ENCODE measurements around the gene NOD2. TPM values are rescaled to one million over a fixed set of nuclear protein-coding genes. Genes with fewer than 3 reads are reported as not detected.

NOD2 gene
- polyA plus RNA-seq, 1 donor: 0.67 TPM

DNA sequence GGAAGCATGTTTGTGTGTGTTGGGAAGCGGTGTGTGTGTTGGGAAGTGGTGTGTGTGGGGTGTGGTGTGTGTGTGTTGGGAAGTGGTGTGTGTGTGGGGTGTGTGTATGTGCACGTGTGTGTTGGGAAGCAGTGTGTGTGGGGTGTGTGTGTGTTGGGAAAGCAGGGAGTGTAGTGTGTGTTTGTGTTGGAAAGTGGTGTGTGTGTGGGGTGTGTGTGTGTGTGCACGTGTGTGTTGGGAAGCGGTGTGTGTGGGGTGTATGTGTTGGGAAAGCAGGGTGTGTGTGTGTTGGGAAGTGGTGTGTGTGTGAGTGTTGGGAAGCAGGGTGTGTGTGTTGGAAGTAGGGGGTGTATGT, 785 bp upstream of the NOD2 start:
- 80% methylated on average over 1 of the region's 4 CpGs for WGBS (ENCODE audit: insufficient coverage, low lambda C conversion rate)
- DNase-seq: no peak
- Histone ChIP-seq H3K9me3 (ENCODE audit: control insufficient read depth, low read depth, low read length) (peaks cover 5% of the 10 kb centered on the region), H3K4me3 (ENCODE audit: low read length) (no peak overlapping the region), H3K27me3 (ENCODE audit: control insufficient read depth, insufficient read depth, low read length) (peaks cover 8% of the 10 kb centered on the region), H3K4me1 (ENCODE audit: control insufficient read depth, insufficient read depth, low read length) (peaks cover 13% of the 10 kb centered on the region), H3K27ac (ENCODE audit: low read length) (no peak overlapping the region), H3K36me3 (ENCODE audit: control insufficient read depth, insufficient read depth, low read length) (no peaks in the 10 kb centered on the region)

GRCh38 chr16:50694206-50694605, 800 bp downstream of the NOD2 start:
- no peaks in the 10 kb centered on the region for H3K36me3 ChIP-seq (ENCODE audit: control insufficient read depth, insufficient read depth, low read length)
- H3K27ac ChIP-seq (ENCODE audit: low read length): no peak overlapping the region
- H3K4me3 ChIP-seq (ENCODE audit: low read length): no peak overlapping the region
- peaks cover 13% of the 10 kb centered on the region for H3K4me1 ChIP-seq (ENCODE audit: control insufficient read depth, insufficient read depth, low read length)
- DNase-seq: no peak
- WGBS (ENCODE audit: insufficient coverage, low lambda C conversion rate): no CpG with 5 or more reads among the region's 2 CpGs
- peaks cover 8% of the 10 kb centered on the region for H3K27me3 ChIP-seq (ENCODE audit: control insufficient read depth, insufficient read depth, low read length)
- peaks cover 5% of the 10 kb centered on the region for H3K9me3 ChIP-seq (ENCODE audit: control insufficient read depth, low read depth, low read length)

DNA sequence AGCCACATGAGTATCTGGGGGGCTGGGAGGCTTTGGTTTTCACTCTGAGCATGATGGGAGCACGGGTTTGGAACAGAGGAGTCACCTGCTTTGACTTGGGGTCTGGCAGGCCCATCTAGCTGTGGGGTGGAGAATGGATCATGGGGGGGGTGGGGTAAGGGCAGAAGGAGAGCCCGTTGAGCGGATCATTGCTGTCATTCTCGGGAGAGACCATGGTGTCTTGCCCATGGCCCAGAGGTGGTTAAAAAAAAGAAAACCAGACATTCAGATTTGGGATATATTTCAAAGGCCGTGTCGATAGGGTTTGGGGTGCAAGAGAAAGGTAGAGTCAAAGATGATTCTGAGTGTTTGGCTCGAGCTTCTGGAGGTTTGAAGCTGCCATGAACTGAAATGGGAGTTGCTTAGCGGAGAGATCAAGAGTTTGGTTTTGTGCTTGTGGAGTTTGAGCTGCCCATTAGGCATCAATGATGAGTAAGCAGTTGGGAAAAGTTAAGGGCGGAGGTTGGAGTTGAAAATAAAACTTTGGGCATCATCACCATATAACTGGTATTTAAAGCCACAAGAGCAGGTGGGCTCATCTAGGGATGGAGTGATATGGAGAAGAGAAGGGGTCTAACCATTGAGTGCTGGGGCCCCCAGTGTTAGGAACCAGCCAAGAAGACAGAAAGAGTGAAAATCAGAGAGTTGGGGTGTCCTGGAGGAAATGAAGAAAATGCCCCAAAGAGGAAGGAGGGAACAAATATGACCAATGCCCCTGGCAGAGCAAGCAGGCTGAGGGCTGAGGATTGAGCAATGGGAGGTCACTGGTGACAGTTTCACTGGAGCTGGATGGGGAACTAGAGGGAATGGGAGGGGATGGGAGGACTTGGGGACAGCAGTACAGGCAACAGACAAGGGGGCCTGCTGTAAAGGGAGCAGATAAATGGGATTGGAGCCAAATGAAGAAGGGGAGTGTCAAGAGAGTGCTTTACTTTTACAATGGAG, 1.9 kb downstream of the NOD2 start:
- Histone ChIP-seq H3K9me3 (ENCODE audit: control insufficient read depth, low read depth, low read length) (peaks cover 5% of the 10 kb centered on the region), H3K4me1 (ENCODE audit: control insufficient read depth, insufficient read depth, low read length) (peaks cover 13% of the 10 kb centered on the region), H3K4me3 (ENCODE audit: low read length) (no peak overlapping the region), H3K27me3 (ENCODE audit: control insufficient read depth, insufficient read depth, low read length) (peaks cover 8% of the 10 kb centered on the region), H3K27ac (ENCODE audit: low read length) (no peak overlapping the region), H3K36me3 (ENCODE audit: control insufficient read depth, insufficient read depth, low read length) (no peaks in the 10 kb centered on the region)
- peak in 1 of 2 donors; percentile 22 for DNase-seq
- 95% methylated on average over 3 of the region's 9 CpGs for WGBS (ENCODE audit: insufficient coverage, low lambda C conversion rate)

- Histone ChIP-seq H3K9me3 (ENCODE audit: control insufficient read depth, low read depth, low read length) (peaks cover 5% of the 10 kb centered on the region), H3K36me3 (ENCODE audit: control insufficient read depth, insufficient read depth, low read length) (no peaks in the 10 kb centered on the region), H3K27me3 (ENCODE audit: control insufficient read depth, insufficient read depth, low read length) (peaks cover 8% of the 10 kb centered on the region), H3K4me3 (ENCODE audit: low read length) (no peak overlapping the region), H3K4me1 (ENCODE audit: control insufficient read depth, insufficient read depth, low read length) (peaks cover 13% of the 10 kb centered on the region), H3K27ac (ENCODE audit: low read length) (no peak overlapping the region)
- WGBS (ENCODE audit: insufficient coverage, low lambda C conversion rate): no CpG with 5 or more reads among the region's 5 CpGs
- peak in 1 of 2 donors; percentile 47 for DNase-seq
These were observed 2.7 kb downstream of the NOD2 start for GRCh38 chr16:50696126-50696525.

- H3K4me3 ChIP-seq (ENCODE audit: low read length): no peak overlapping the region
- WGBS (ENCODE audit: insufficient coverage, low lambda C conversion rate): no CpG with 5 or more reads among the region's 15 CpGs
- H3K4me1 ChIP-seq (ENCODE audit: control insufficient read depth, insufficient read depth, low read length): peaks cover 13% of the 10 kb centered on the region
- no peaks in the 10 kb centered on the region for H3K36me3 ChIP-seq (ENCODE audit: control insufficient read depth, insufficient read depth, low read length)
- no peak overlapping the region for H3K27ac ChIP-seq (ENCODE audit: low read length)
- H3K9me3 ChIP-seq (ENCODE audit: control insufficient read depth, low read depth, low read length): peaks cover 5% of the 10 kb centered on the region
- peak; percentile 68 to 88 for DNase-seq
- H3K27me3 ChIP-seq (ENCODE audit: control insufficient read depth, insufficient read depth, low read length): peaks cover 8% of the 10 kb centered on the region
These were observed 3.4 kb downstream of the NOD2 start for GRCh38 chr16:50696575-50697420.

GRCh38 chr16:50697421-50697715, 4.0 kb downstream of the NOD2 start:
- Histone ChIP-seq H3K27ac (ENCODE audit: low read length) (no peak overlapping the region), H3K4me1 (ENCODE audit: control insufficient read depth, insufficient read depth, low read length) (peaks cover 13% of the 10 kb centered on the region), H3K4me3 (ENCODE audit: low read length) (no peak overlapping the region), H3K36me3 (ENCODE audit: control insufficient read depth, insufficient read depth, low read length) (no peaks in the 10 kb centered on the region), H3K27me3 (ENCODE audit: control insufficient read depth, insufficient read depth, low read length) (peaks cover 8% of the 10 kb centered on the region), H3K9me3 (ENCODE audit: control insufficient read depth, low read depth, low read length) (peaks cover 5% of the 10 kb centered on the region)
- WGBS (ENCODE audit: insufficient coverage, low lambda C conversion rate): no CpG with 5 or more reads among the region's 5 CpGs
- no peak for DNase-seq

- Histone ChIP-seq H3K27me3 (ENCODE audit: control insufficient read depth, insufficient read depth, low read length) (peaks cover 6% of the 10 kb centered on the region), H3K9me3 (ENCODE audit: control insufficient read depth, low read depth, low read length) (no peaks in the 10 kb centered on the region), H3K4me3 (ENCODE audit: low read length) (no peak overlapping the region), H3K36me3 (ENCODE audit: control insufficient read depth, insufficient read depth, low read length) (no peaks in the 10 kb centered on the region), H3K27ac (ENCODE audit: low read length) (no peak overlapping the region), H3K4me1 (ENCODE audit: control insufficient read depth, insufficient read depth, low read length) (peaks cover 13% of the 10 kb centered on the region)
- peak in 1 of 2 donors; percentile 53 for DNase-seq
- 90% methylated on average over 2 of the region's 19 CpGs for WGBS (ENCODE audit: insufficient coverage, low lambda C conversion rate)
These were observed 4.7 kb downstream of the NOD2 start for GRCh38 chr16:50697881-50698767.

GRCh38 chr16:50699326-50700159, 6.1 kb downstream of the NOD2 start:
- DNase-seq: no peak

DNA sequence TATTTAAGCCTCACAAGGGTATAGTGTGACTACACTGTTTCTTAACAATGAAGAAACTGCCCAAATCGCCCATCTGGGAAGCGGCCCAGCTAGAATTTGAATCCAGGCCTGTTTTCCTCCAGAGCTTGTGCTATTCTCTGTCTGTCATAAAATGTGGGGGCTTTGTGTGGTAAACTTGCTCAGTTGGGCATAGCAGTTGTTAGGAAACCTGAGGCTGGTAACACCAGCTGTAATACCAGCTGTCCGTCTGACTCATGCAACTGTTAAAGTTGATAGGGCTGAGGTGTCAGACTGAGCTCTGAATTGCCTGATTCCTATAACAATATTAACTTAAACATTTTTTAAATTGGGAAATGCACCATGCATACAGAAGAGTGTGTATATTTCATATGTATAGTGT, 9.3 kb downstream of the NOD2 start:
- no peaks in the 10 kb centered on the region for H3K27me3 ChIP-seq (ENCODE audit: control insufficient read depth, insufficient read depth, low read length)
- H3K9me3 ChIP-seq (ENCODE audit: control insufficient read depth, low read depth, low read length): no peaks in the 10 kb centered on the region
- no peaks in the 10 kb centered on the region for H3K36me3 ChIP-seq (ENCODE audit: control insufficient read depth, insufficient read depth, low read length)
- no peaks in the 10 kb centered on the region for H3K4me1 ChIP-seq (ENCODE audit: control insufficient read depth, insufficient read depth, low read length)
- H3K4me3 ChIP-seq (ENCODE audit: low read length): no peak overlapping the region
- no peak for DNase-seq
- no CpG with 5 or more reads among the region's 3 CpGs for WGBS (ENCODE audit: insufficient coverage, low lambda C conversion rate)
- H3K27ac ChIP-seq (ENCODE audit: low read length): no peak overlapping the region

More at GRCh38 chr16:50699326-50700159, 6.1 kb downstream of the NOD2 start:
- no peak overlapping the region for H3K4me3 ChIP-seq (ENCODE audit: low read length)
- WGBS (ENCODE audit: insufficient coverage, low lambda C conversion rate): no CpG with 5 or more reads among the region's 19 CpGs
- H3K36me3 ChIP-seq (ENCODE audit: control insufficient read depth, insufficient read depth, low read length): no peaks in the 10 kb centered on the region
- H3K4me1 ChIP-seq (ENCODE audit: control insufficient read depth, insufficient read depth, low read length): peaks cover 13% of the 10 kb centered on the region
- H3K9me3 ChIP-seq (ENCODE audit: control insufficient read depth, low read depth, low read length): no peaks in the 10 kb centered on the region
- H3K27ac ChIP-seq (ENCODE audit: low read length): no peak overlapping the region
- no peaks in the 10 kb centered on the region for H3K27me3 ChIP-seq (ENCODE audit: control insufficient read depth, insufficient read depth, low read length)
